Skeletal muscle tissue (tissue), 4 donors: ENCODE results near the gene TMEM143. TPM values are rescaled to one million over a fixed set of nuclear protein-coding genes. Genes with fewer than 3 reads are reported as not detected.
A peak's percentile ranks its signal among the peaks of the same experiment; 100 is the strongest.
"Not testable (repeated sequence)": the region's sequence is repeated elsewhere in the genome, so short reads cannot be mapped to it uniquely, and the experiment has no call there.

ENCODE experiments used
- H3K27ac ChIP-seq: one replicate; pipeline ENCODE4 v1.7.0; 2013; ENCODE audit warnings: mild to moderate bottlenecking, low read depth, low read length, inconsistent platforms
- H3K27me3 ChIP-seq, 3 donors: one replicate each; pipeline ENCODE4 v1.7.0; 2013; ENCODE audit warnings: low read length in 3 of 3; ENCODE audit not compliant: control insufficient read depth in 3 of 3, insufficient read depth in 3 of 3
- H3K36me3 ChIP-seq, 3 donors: one replicate each; pipeline ENCODE4 v1.7.0; 2013; ENCODE audit warnings: low read length in 3 of 3; ENCODE audit not compliant: control insufficient read depth in 3 of 3, insufficient read depth in 3 of 3
- H3K4me1 ChIP-seq, 3 donors: one replicate each; pipeline ENCODE4 v1.7.0; 2013; ENCODE audit warnings: low read length in 3 of 3, mild to moderate bottlenecking in 3 of 3; ENCODE audit not compliant: control insufficient read depth in 3 of 3, insufficient read depth in 3 of 3
- H3K4me3 ChIP-seq, 3 donors: one replicate each; pipeline ENCODE4 v1.7.0; 2013; ENCODE audit warnings: low read length in 3 of 3
- H3K9ac ChIP-seq, 3 donors: one replicate each; pipeline ENCODE4 v1.7.0; 2013; ENCODE audit warnings: low read length in 3 of 3, mild to moderate bottlenecking in 3 of 3, moderate library complexity in 2 of 3, low read depth in 1 of 3
- H3K9me3 ChIP-seq, 3 donors: one replicate each; pipeline ENCODE4 v1.7.0; 2013; ENCODE audit warnings: low read length in 3 of 3; ENCODE audit not compliant: control insufficient read depth in 3 of 3
- total RNA-seq: library from RNA; depleted of rRNA; stranded (reverse); fragments of >200 nt; gene quantifications from one replicate; pipeline ENCODE4 v1.2.3, GENCODE V29; 2014
- donor health status: Osteomylitis.

TMEM143 gene
- total RNA-seq, 1 donor from 2014 or later, result 7.8 TPM

- Histone ChIP-seq H3K27me3 (no peaks in the 10 kb centered on the region), H3K36me3 (no peaks in the 10 kb centered on the region), H3K9me3 (no peaks in the 10 kb centered on the region), H3K27ac (no peak overlapping the region), H3K4me3 (no peak overlapping the region), H3K4me1 (no peaks in the 10 kb centered on the region), H3K9ac (no peak overlapping the region)
Measured at GRCh38 chr19:48303367-48303766, 60.4 kb downstream of the TMEM143 start.

GRCh38 chr19:48302600-48302959 is 61.2 kb downstream of the TMEM143 start:
- Histone ChIP-seq H3K9me3 (no peaks in the 10 kb centered on the region), H3K9ac (no peak overlapping the region), H3K4me3 (no peak overlapping the region), H3K27me3 (no peaks in the 10 kb centered on the region), H3K4me1 (no peaks in the 10 kb centered on the region), H3K36me3 (no peaks in the 10 kb centered on the region), H3K27ac (no peak overlapping the region)

- Histone ChIP-seq H3K36me3 (no peaks in the 10 kb centered on the region), H3K4me1 (no peaks in the 10 kb centered on the region), H3K27ac (no peak overlapping the region), H3K27me3 (peaks cover 0 to 2% (median 0%) of the 10 kb centered on the region in 3 donors), H3K9ac (no peak overlapping the region), H3K9me3 (no peaks in the 10 kb centered on the region), H3K4me3 (no peak overlapping the region)
Measured at GRCh38 chr19:48301886-48302599, 61.7 kb downstream of the TMEM143 start.

GRCh38 chr19:48297975-48298374 is 65.8 kb downstream of the TMEM143 start:
- no peaks in the 10 kb centered on the region for H3K4me1 ChIP-seq
- no peak overlapping the region for H3K9ac ChIP-seq
- no peaks in the 10 kb centered on the region for H3K36me3 ChIP-seq
- H3K4me3 ChIP-seq, result no peak overlapping the region
- H3K27ac ChIP-seq, result no peak overlapping the region
- peaks cover 0 to 4% (median 3%) of the 10 kb centered on the region in 3 donors for H3K27me3 ChIP-seq
- H3K9me3 ChIP-seq, result no peaks in the 10 kb centered on the region

GRCh38 chr19:48296963-48297734 is 66.6 kb downstream of the TMEM143 start:
- H3K27me3 ChIP-seq, result peaks cover 0 to 4% (median 3%) of the 10 kb centered on the region in 3 donors
- H3K9ac ChIP-seq, result no peak overlapping the region
- H3K36me3 ChIP-seq, result no peaks in the 10 kb centered on the region
- H3K27ac ChIP-seq, result no peak overlapping the region
- H3K4me1 ChIP-seq, result no peaks in the 10 kb centered on the region
- H3K4me3 ChIP-seq, result no peak overlapping the region
- H3K9me3 ChIP-seq, result no peaks in the 10 kb centered on the region

- H3K27ac ChIP-seq, result no peak overlapping the region
- H3K9me3 ChIP-seq, result no peaks in the 10 kb centered on the region
- peaks cover 5 to 9% (median 7%) of the 10 kb centered on the region in 3 donors for H3K27me3 ChIP-seq
- H3K9ac ChIP-seq, result no peak overlapping the region
- H3K4me3 ChIP-seq, result no peak overlapping the region
- H3K4me1 ChIP-seq, result peaks cover 5 to 8% (median 7%) of the 10 kb centered on the region in 3 donors
- no peaks in the 10 kb centered on the region for H3K36me3 ChIP-seq
Measured at GRCh38 chr19:48295458-48295857, 68.3 kb downstream of the TMEM143 start.

- H3K4me3 ChIP-seq, result no peak overlapping the region
- no peaks in the 10 kb centered on the region for H3K9me3 ChIP-seq
- peaks cover 5 to 13% (median 7%) of the 10 kb centered on the region in 3 donors for H3K27me3 ChIP-seq
- no peaks in the 10 kb centered on the region for H3K36me3 ChIP-seq
- peaks cover 5 to 9% (median 8%) of the 10 kb centered on the region in 3 donors for H3K4me1 ChIP-seq
- no peak overlapping the region for H3K9ac ChIP-seq
- H3K27ac ChIP-seq, result no peak overlapping the region
Measured at GRCh38 chr19:48292798-48293197, 70.9 kb downstream of the TMEM143 start.

GRCh38 chr19:48291489-48291815 is 72.3 kb downstream of the TMEM143 start:
- H3K9me3 ChIP-seq, H3K4me1 ChIP-seq, H3K27ac ChIP-seq, H3K9ac ChIP-seq, H3K36me3 ChIP-seq: not testable (repeated sequence)
- H3K4me3 ChIP-seq, result peak overlapping the region in 2 of 3 donors; percentile 65 to 68
- H3K27me3 ChIP-seq, result peaks cover 5 to 13% (median 5%) of the 10 kb centered on the region in 3 donors

- Histone ChIP-seq H3K27ac (no peak overlapping the region), H3K9ac (peak overlapping the region in 2 of 3 donors; percentile 43 to 54), H3K27me3 (peaks cover 5 to 13% (median 5%) of the 10 kb centered on the region in 3 donors), H3K4me1 (peaks cover 5 to 9% (median 8%) of the 10 kb centered on the region in 3 donors), H3K36me3 (no peaks in the 10 kb centered on the region), H3K4me3 (peak overlapping the region; percentile 65 to 69 (median 68)), H3K9me3 (peaks cover 0 to 3% (median 3%) of the 10 kb centered on the region in 3 donors)
Measured at GRCh38 chr19:48290771-48291488, 72.8 kb downstream of the TMEM143 start.

GRCh38 chr19:48290401-48290770 is 73.4 kb downstream of the TMEM143 start:
- Histone ChIP-seq H3K27me3 (peaks cover 5 to 9% (median 5%) of the 10 kb centered on the region in 3 donors), H3K27ac (no peak overlapping the region), H3K4me1 (peaks cover 5 to 9% (median 8%) of the 10 kb centered on the region in 3 donors), H3K9ac (no peak overlapping the region), H3K4me3 (peak overlapping the region in 1 of 3 donors; percentile 38), H3K9me3 (peaks cover 0 to 3% (median 3%) of the 10 kb centered on the region in 3 donors), H3K36me3 (no peaks in the 10 kb centered on the region)
